HepG2 (cell line): ENCODE measurements around the gene HCK. TPM values are rescaled to one million over a fixed set of nuclear protein-coding genes. Genes with fewer than 3 reads are reported as not detected.

Experiments used
- ATF1 ChIP-seq: IDR thresholded peaks from 2 replicates; pipeline ENCODE4 v1.6.1; 2016; ENCODE audit warnings: mild to moderate bottlenecking, control low read depth
- CEBPZ ChIP-seq: IDR thresholded peaks from 2 replicates; pipeline ENCODE4 v1.6.1; 2012; ENCODE audit warnings: low read length, improper control_type of control experiment
- EZH2 ChIP-seq: conservative IDR thresholded peaks from 2 replicates; pipeline ENCODE4 v1.6.1; 2012; ENCODE audit warnings: mild to moderate bottlenecking, low read depth, low read length, moderate library complexity
- HNRNPLL ChIP-seq: fragments of 200-400 bp; formaldehyde crosslinking; IDR thresholded peaks from 2 replicates; pipeline ENCODE4 v1.6.1; 2017; ENCODE audit warnings: mild to moderate bottlenecking, low read depth, low read length; ENCODE audit not compliant: poor library complexity, severe bottlenecking
- KAT7 ChIP-seq: IDR thresholded peaks from 2 replicates; pipeline ENCODE4 v1.6.1; 2018; ENCODE audit warnings: borderline replicate concordance, missing compliant biosample characterization
- MED8 ChIP-seq: sonication (generic); formaldehyde crosslinking; IDR thresholded peaks from 2 replicates; pipeline ENCODE4 v1.8.1; 2023; ENCODE audit warnings: mild to moderate bottlenecking, missing genetic modification reagents; ENCODE audit not compliant: insufficient replicate concordance
- MLLT10 ChIP-seq: sonication (generic); formaldehyde crosslinking; IDR thresholded peaks from 2 replicates; pipeline ENCODE4 v1.4.0; 2020; ENCODE audit warnings: missing genetic modification reagents
- NCOA1 ChIP-seq: sonication (generic); formaldehyde crosslinking; IDR thresholded peaks from 2 replicates; pipeline ENCODE4 v1.9.0; 2021; ENCODE audit warnings: missing genetic modification reagents
- NCOR1 ChIP-seq: fragments of 200-600 bp; sonication (generic); IDR thresholded peaks from 2 replicates; pipeline ENCODE4 v1.7.0; 2017; ENCODE audit warnings: antibody characterized with exemption, low read length, borderline replicate concordance
- NFKB2 ChIP-seq: sonication (generic); formaldehyde crosslinking; IDR thresholded peaks from 2 replicates; pipeline ENCODE4 v1.4.0; 2020; ENCODE audit warnings: missing genetic modification reagents, borderline replicate concordance
- NR1H2 ChIP-seq: sonication (generic); formaldehyde crosslinking; IDR thresholded peaks from 2 replicates; pipeline ENCODE4 v1.8.1; 2022; ENCODE audit warnings: low read depth, missing genetic modification reagents, borderline replicate concordance
- POLR2AphosphoS5 ChIP-seq: IDR thresholded peaks from 2 replicates; pipeline ENCODE4 v1.6.1; 2012; ENCODE audit warnings: low read depth, low read length
- REPIN1 ChIP-seq: sonication (generic); formaldehyde crosslinking; IDR thresholded peaks from 2 replicates; pipeline ENCODE4 v1.8.0; 2022; ENCODE audit warnings: missing genetic modification reagents, low read depth, mild to moderate bottlenecking, borderline replicate concordance
- SAP130 ChIP-seq: IDR thresholded peaks from 2 replicates; pipeline ENCODE4 v1.6.1; 2016; ENCODE audit warnings: low read depth
- SATB2 ChIP-seq: sonication (generic); formaldehyde crosslinking; IDR thresholded peaks from 2 replicates; pipeline ENCODE4 v1.5.0; 2020; ENCODE audit warnings: missing genetic modification reagents
- SMAD3 ChIP-seq: sonication (generic); formaldehyde crosslinking; IDR thresholded peaks from 2 replicates; pipeline ENCODE4 v1.4.0; 2020; ENCODE audit warnings: missing genetic modification reagents
- SNAI1 ChIP-seq: sonication (generic); formaldehyde crosslinking; IDR thresholded peaks from 2 replicates; pipeline ENCODE4 v1.5.0; 2020; ENCODE audit warnings: mild to moderate bottlenecking, missing genetic modification reagents, borderline replicate concordance
- SNAPC5 ChIP-seq: sonication (generic); formaldehyde crosslinking; IDR thresholded peaks from 2 replicates; pipeline ENCODE4 v1.8.1; 2023; ENCODE audit warnings: mild to moderate bottlenecking, missing genetic modification reagents, borderline replicate concordance
- TSC22D2 ChIP-seq: sonication (generic); formaldehyde crosslinking; IDR thresholded peaks from 2 replicates; pipeline ENCODE4 v1.5.1; 2020; ENCODE audit warnings: missing genetic modification reagents, mild to moderate bottlenecking, borderline replicate concordance
- ZMAT3 ChIP-seq: sonication (generic); formaldehyde crosslinking; conservative IDR thresholded peaks from 2 replicates; pipeline ENCODE4 v1.7.0; 2021; ENCODE audit warnings: missing genetic modification reagents
- ZNF17 ChIP-seq: sonication (generic); formaldehyde crosslinking; IDR thresholded peaks from 2 replicates; pipeline ENCODE4 v1.5.0; 2020; ENCODE audit warnings: mild to moderate bottlenecking, missing genetic modification reagents
- ZNF331 ChIP-seq: sonication (generic); formaldehyde crosslinking; IDR thresholded peaks from 2 replicates; pipeline ENCODE4 v1.4.0; 2020; ENCODE audit warnings: missing genetic modification reagents
- ZNF496 ChIP-seq: sonication (generic); formaldehyde crosslinking; IDR thresholded peaks from 2 replicates; pipeline ENCODE4 v1.8.1; 2023; ENCODE audit warnings: mild to moderate bottlenecking, moderate library complexity, missing genetic modification reagents; ENCODE audit not compliant: insufficient replicate concordance
- ZNF577 ChIP-seq: sonication (generic); formaldehyde crosslinking; IDR thresholded peaks from 2 replicates; pipeline ENCODE4 v1.4.0; 2020; ENCODE audit warnings: mild to moderate bottlenecking, low read depth, missing genetic modification reagents, borderline replicate concordance
- ZNF746 ChIP-seq: sonication (generic); formaldehyde crosslinking; IDR thresholded peaks from 2 replicates; pipeline ENCODE4 v1.8.0; 2022; ENCODE audit warnings: mild to moderate bottlenecking, missing genetic modification reagents
- ZNF768 ChIP-seq: sonication (generic); formaldehyde crosslinking; IDR thresholded peaks from 2 replicates; pipeline ENCODE4 v1.4.0; 2020; ENCODE audit warnings: missing genetic modification reagents
- ZNF777 ChIP-seq: sonication (generic); formaldehyde crosslinking; IDR thresholded peaks from 2 replicates; pipeline ENCODE4 v1.4.0; 2020; ENCODE audit warnings: missing genetic modification reagents
- polyA plus RNA-seq, 8 experiments: library from polyadenylated mRNA; depleted of rRNA in 3 of 8; stranded (reverse) in 7 of 8; unstranded in 1 of 8; fragments of >200 nt; fragmentation: Illumina TruSeq in 4 of 8; extraction: Trizol in 4 of 8; gene quantifications; 2 replicates each; pipeline versions ENCODE4 v1.2.1 to v1.2.3, GENCODE V29; 2011 to 2016; ENCODE audit warnings: low read depth in 4 of 8, missing spikeins in 1 of 8, mixed read lengths in 1 of 8; ENCODE audit not compliant: insufficient read depth in 1 of 8
- total RNA-seq, 5 experiments: library from RNA; depleted of rRNA; stranded (reverse); fragments of >200 nt; fragmentation: Illumina TruSeq; extraction: Trizol; gene quantifications; 2 replicates each; pipeline ENCODE4 v1.2.3, GENCODE V29; 2016; ENCODE audit warnings: low read depth in 1 of 5
- TF ChIP-seq, protein P1 (sequence below): sonication (generic); formaldehyde crosslinking; IDR thresholded peaks from 2 replicates; pipeline ENCODE4 v1.8.1; 2023; ENCODE audit warnings: missing genetic modification reagents, mild to moderate bottlenecking, borderline replicate concordance

The HCK gene
- total and polyA plus RNA-seq, 2 of the 13 experiments (the other 11 are each of a cell fraction or from before 2014, with no cell fraction given), result 0.04 TPM; not detected in 1

DNA sequence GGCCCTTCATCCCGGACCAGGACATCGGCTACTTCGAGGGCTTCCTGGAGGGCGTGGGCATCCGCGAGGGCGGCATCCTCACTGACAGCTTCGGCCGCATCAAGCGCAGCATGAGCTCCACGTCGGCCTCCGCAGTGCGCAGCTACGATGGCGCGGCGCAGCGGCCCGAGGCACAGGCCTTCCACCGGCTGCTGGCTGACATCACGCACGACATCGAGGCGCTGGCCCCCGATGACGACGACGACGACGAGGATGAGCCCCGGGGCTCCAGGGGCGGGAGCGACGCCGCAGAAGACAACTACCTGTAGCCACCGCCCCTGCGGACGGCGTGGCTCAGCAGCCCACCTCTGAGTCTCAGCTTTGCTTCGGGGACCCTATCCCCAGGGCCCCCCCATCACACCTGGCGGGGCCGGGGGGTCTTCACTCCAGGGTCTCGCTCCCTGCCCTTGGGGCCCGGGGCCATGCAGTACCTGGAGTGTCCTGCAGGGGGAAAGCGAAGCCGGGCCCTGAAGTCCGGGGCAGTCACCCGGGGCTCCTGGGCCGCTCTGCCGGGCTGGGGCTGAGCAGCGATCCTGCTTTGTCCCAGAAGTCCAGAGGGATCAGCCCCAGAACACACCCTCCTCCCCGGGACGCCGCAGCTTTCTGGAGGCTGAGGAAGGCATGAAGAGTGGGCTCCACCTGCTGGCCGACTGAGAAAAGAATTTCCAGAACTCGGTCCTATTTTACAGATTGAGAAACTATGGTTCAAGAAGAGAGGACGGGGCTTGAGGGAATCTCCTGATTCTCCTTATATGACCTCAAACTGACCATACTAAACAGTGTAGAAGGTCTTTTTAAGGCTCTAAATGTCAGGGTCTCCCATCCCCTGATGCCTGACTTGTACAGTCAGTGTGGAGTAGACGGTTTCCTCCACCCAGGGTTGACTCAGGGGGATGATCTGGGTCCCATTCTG, 20.8 kb upstream of the HCK start (continued):
- no peak for TF ChIP-seq ZNF577 (CRISPR knock-in tag)
- peak; percentile 74 for TF ChIP-seq HNRNPLL
- TF ChIP-seq SNAPC5, result no peak
- no peak for TF ChIP-seq ZNF496
- no peak for TF ChIP-seq POLR2AphosphoS5
- no peak for TF ChIP-seq NR1H2 (CRISPR knock-in tag)
- TF ChIP-seq SATB2 (CRISPR knock-in tag), result no peak
- TF ChIP-seq MED8, result peak; percentile 54
- no peak for TF ChIP-seq CEBPZ
- peak; percentile 10; the same call in 1 of the 2 replicates for TF ChIP-seq ZNF768
- TF ChIP-seq ZMAT3 (CRISPR knock-in tag), result no peak
- TF ChIP-seq SMAD3 (CRISPR knock-in tag), result peak; percentile 23; the same call in 1 of the 2 replicates
- peak; percentile 74; the same call in 1 of the 2 replicates for TF ChIP-seq NFKB2 (CRISPR knock-in tag)
- TF ChIP-seq ZNF331, result no peak
- TF ChIP-seq REPIN1 (CRISPR knock-in tag), result no peak; the same call in 1 of the 2 replicates
- TF ChIP-seq TSC22D2 (CRISPR knock-in tag), result no peak; the same call in 1 of the 2 replicates
- no peak for TF ChIP-seq MLLT10 (CRISPR knock-in tag)
- TF ChIP-seq ZNF17 (CRISPR knock-in tag), result no peak
- no peak for TF ChIP-seq EZH2
- TF ChIP-seq SNAI1 (CRISPR knock-in tag), result no peak
- no peak for TF ChIP-seq ATF1 (CRISPR knock-in tag)
- TF ChIP-seq ZNF777 (CRISPR knock-in tag), result peak; percentile 68
- no peak for TF ChIP-seq NCOA1 (CRISPR knock-in tag)
- TF ChIP-seq, protein P1, sequence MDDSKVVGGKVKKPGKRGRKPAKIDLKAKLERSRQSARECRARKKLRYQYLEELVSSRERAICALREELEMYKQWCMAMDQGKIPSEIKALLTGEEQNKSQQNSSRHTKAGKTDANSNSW, result peak; percentile 63; the same call in 1 of the 2 replicates
- no peak for TF ChIP-seq KAT7 (CRISPR knock-in tag)
- TF ChIP-seq ZNF746 (CRISPR knock-in tag), result no peak
- TF ChIP-seq SAP130 (CRISPR knock-in tag), result peak; percentile 66
- no peak for TF ChIP-seq NCOR1
